WTC11 (cell line): ENCODE measurements around the gene SMIM5. TPM values are rescaled to one million over a fixed set of nuclear protein-coding genes. Genes with fewer than 3 reads are reported as not detected.

Experiments used
- ATAC-seq: fragments of 200-7000 bp; cut with Tn5 transposase; 2 replicates; pipeline ENCODE4 v1.10.0; 2021; ENCODE audit warnings: mild to moderate bottlenecking, moderate library complexity
- CTCF ChIA-PET: fragments of 300-600 bp; sonication (Branson Sonifier 250); formaldehyde crosslinking; loops from one replicate; lab custom pipeline; 2021; ENCODE audit warnings: antibody characterized with exemption; lab: Charles Lee
- POLR2A ChIA-PET: fragments of 350-600 bp; sonication (Branson Sonifier 250); formaldehyde crosslinking; loops from one replicate; lab custom pipeline; 2021; ENCODE audit warnings: antibody characterized with exemption; lab: Charles Lee
- DNase-seq: peaks from one replicate; pipeline ENCODE4 v3.0.0; 2021; ENCODE audit warnings: low spot score
- H3K27ac Mint-ChIP-seq: 2 replicates; pipeline ENCODE4 v1.8.0; 2021; ENCODE audit warnings: mixed read lengths
- H3K27me3 Mint-ChIP-seq: 2 replicates; pipeline ENCODE4 v1.8.0; 2021; ENCODE audit warnings: low read depth, mild to moderate bottlenecking, moderate library complexity, mixed read lengths
- H3K36me3 Mint-ChIP-seq: 2 replicates; pipeline ENCODE4 v1.8.0; 2021; ENCODE audit warnings: mixed read lengths
- H3K4me1 Mint-ChIP-seq: 2 replicates; pipeline ENCODE4 v1.8.0; 2022; ENCODE audit warnings: mixed read lengths
- H3K4me3 Mint-ChIP-seq: 2 replicates; pipeline ENCODE4 v1.8.0; 2021; ENCODE audit warnings: mild to moderate bottlenecking, moderate library complexity, mixed read lengths
- H3K9me3 Mint-ChIP-seq: 2 replicates; pipeline ENCODE4 v1.8.0; 2021; ENCODE audit warnings: mixed read lengths
- ETV6 ChIP-seq: sonication (generic); formaldehyde crosslinking; IDR thresholded peaks from 2 replicates; pipeline ENCODE4 v1.8.1; 2022; ENCODE audit warnings: mild to moderate bottlenecking, missing genetic modification reagents
- FOXJ3 ChIP-seq: sonication (generic); formaldehyde crosslinking; IDR thresholded peaks from 2 replicates; pipeline ENCODE4 v1.9.0; 2021; ENCODE audit warnings: missing genetic modification reagents, mild to moderate bottlenecking, borderline replicate concordance
- GTF2I ChIP-seq: fragments of 250-450 bp; sonication (Bioruptor Pico); conservative IDR thresholded peaks from 2 replicates; pipeline ENCODE4 v1.4.0; 2021; ENCODE audit warnings: mild to moderate bottlenecking
- IRF2 ChIP-seq: sonication (generic); formaldehyde crosslinking; IDR thresholded peaks from 2 replicates; pipeline ENCODE4 v1.8.0; 2022; ENCODE audit warnings: low read depth, missing genetic modification reagents, borderline replicate concordance
- NR2C2 ChIP-seq: sonication (generic); formaldehyde crosslinking; IDR thresholded peaks from 2 replicates; pipeline ENCODE4 v1.8.0; 2022; ENCODE audit warnings: mild to moderate bottlenecking, missing genetic modification reagents
- OVOL2 ChIP-seq: fragments of 250-450 bp; sonication (Bioruptor Pico); IDR thresholded peaks from 2 replicates; pipeline ENCODE4 v1.9.0; 2021; ENCODE audit warnings: mild to moderate bottlenecking, borderline replicate concordance
- USF1 ChIP-seq: sonication (generic); formaldehyde crosslinking; IDR thresholded peaks from 2 replicates; pipeline ENCODE4 v1.8.0; 2022; ENCODE audit warnings: mild to moderate bottlenecking, missing genetic modification reagents
- ZMAT4 ChIP-seq: fragments of 250-450 bp; sonication (Bioruptor Pico); IDR thresholded peaks from 2 replicates; pipeline ENCODE4 v1.9.0; 2021; ENCODE audit warnings: mild to moderate bottlenecking
- ZNF263 ChIP-seq: sonication (generic); formaldehyde crosslinking; IDR thresholded peaks from 2 replicates; pipeline ENCODE4 v1.8.1; 2022; ENCODE audit warnings: low read depth, mild to moderate bottlenecking, moderate library complexity, missing genetic modification reagents
- ZNF396 ChIP-seq: fragments of 250-450 bp; sonication (Bioruptor Pico); IDR thresholded peaks from 2 replicates; pipeline ENCODE4 v1.8.0; 2021; ENCODE audit warnings: mild to moderate bottlenecking, moderate library complexity, borderline replicate concordance
- ZNF423 ChIP-seq: fragments of 250-450 bp; sonication (Bioruptor Pico); IDR thresholded peaks from 2 replicates; pipeline ENCODE4 v2.1.2; 2022; ENCODE audit warnings: mild to moderate bottlenecking, moderate library complexity
- total RNA-seq: library from RNA; stranded (reverse); gene quantifications from 3 replicates; pipeline ENCODE4 v1.2.3, GENCODE V29; 2021
- TF ChIP-seq, protein P1 (sequence below): sonication (generic); formaldehyde crosslinking; IDR thresholded peaks from 2 replicates; pipeline ENCODE4 v1.8.0; 2023; ENCODE audit warnings: missing genetic modification reagents
- TF ChIP-seq, protein P2 (sequence below): sonication (generic); formaldehyde crosslinking; IDR thresholded peaks from 2 replicates; pipeline ENCODE4 v1.8.1; 2023; ENCODE audit warnings: mild to moderate bottlenecking, missing genetic modification reagents
- TF ChIP-seq, protein P3 (sequence below): sonication (generic); formaldehyde crosslinking; IDR thresholded peaks from 2 replicates; pipeline ENCODE4 v1.8.1; 2022; ENCODE audit warnings: missing genetic modification reagents, borderline replicate concordance
- TF ChIP-seq, protein P4 (sequence below): fragments of 250-450 bp; sonication (Bioruptor Pico); IDR thresholded peaks from 2 replicates; pipeline ENCODE4 v1.9.0; 2021; ENCODE audit warnings: mild to moderate bottlenecking
- TF ChIP-seq, protein P5 (sequence below): sonication (generic); formaldehyde crosslinking; IDR thresholded peaks from 2 replicates; pipeline ENCODE4 v1.8.1; 2023; ENCODE audit warnings: mild to moderate bottlenecking, missing genetic modification reagents

The SMIM5 gene
- total RNA-seq, 1 experiment from 2014 or later, result not detected

- TF ChIP-seq, protein P1, sequence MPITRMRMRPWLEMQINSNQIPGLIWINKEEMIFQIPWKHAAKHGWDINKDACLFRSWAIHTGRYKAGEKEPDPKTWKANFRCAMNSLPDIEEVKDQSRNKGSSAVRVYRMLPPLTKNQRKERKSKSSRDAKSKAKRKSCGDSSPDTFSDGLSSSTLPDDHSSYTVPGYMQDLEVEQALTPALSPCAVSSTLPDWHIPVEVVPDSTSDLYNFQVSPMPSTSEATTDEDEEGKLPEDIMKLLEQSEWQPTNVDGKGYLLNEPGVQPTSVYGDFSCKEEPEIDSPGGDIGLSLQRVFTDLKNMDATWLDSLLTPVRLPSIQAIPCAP (CRISPR knock-in tag), result no peak
Observed at GRCh38 chr17:75629157-75629556, 4.1 kb upstream of the SMIM5 start (continued).

- Mint-ChIP-seq H3K27ac (no peak overlapping the region), H3K9me3 (no peaks in the 10 kb centered on the region), H3K36me3 (no peaks in the 10 kb centered on the region), H3K27me3 (no peaks in the 10 kb centered on the region), H3K4me1 (peaks cover 11% of the 10 kb centered on the region), H3K4me3 (no peak overlapping the region)
- ATAC-seq, result no peak
- TF ChIP-seq OVOL2 (CRISPR knock-in tag), result no peak
- TF ChIP-seq, protein P2, sequence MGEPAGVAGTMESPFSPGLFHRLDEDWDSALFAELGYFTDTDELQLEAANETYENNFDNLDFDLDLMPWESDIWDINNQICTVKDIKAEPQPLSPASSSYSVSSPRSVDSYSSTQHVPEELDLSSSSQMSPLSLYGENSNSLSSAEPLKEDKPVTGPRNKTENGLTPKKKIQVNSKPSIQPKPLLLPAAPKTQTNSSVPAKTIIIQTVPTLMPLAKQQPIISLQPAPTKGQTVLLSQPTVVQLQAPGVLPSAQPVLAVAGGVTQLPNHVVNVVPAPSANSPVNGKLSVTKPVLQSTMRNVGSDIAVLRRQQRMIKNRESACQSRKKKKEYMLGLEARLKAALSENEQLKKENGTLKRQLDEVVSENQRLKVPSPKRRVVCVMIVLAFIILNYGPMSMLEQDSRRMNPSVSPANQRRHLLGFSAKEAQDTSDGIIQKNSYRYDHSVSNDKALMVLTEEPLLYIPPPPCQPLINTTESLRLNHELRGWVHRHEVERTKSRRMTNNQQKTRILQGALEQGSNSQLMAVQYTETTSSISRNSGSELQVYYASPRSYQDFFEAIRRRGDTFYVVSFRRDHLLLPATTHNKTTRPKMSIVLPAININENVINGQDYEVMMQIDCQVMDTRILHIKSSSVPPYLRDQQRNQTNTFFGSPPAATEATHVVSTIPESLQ (CRISPR knock-in tag), result no peak
- TF ChIP-seq, protein P3, sequence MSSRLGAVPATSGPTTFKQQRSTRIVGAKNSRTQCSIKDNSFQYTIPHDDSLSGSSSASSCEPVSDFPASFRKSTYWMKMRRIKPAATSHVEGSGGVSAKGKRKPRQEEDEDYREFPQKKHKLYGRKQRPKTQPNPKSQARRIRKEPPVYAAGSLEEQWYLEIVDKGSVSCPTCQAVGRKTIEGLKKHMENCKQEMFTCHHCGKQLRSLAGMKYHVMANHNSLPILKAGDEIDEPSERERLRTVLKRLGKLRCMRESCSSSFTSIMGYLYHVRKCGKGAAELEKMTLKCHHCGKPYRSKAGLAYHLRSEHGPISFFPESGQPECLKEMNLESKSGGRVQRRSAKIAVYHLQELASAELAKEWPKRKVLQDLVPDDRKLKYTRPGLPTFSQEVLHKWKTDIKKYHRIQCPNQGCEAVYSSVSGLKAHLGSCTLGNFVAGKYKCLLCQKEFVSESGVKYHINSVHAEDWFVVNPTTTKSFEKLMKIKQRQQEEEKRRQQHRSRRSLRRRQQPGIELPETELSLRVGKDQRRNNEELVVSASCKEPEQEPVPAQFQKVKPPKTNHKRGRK (CRISPR knock-in tag), result no peak
- no peak for TF ChIP-seq ZNF396 (CRISPR knock-in tag)
- TF ChIP-seq NR2C2 (CRISPR knock-in tag), result no peak
- TF ChIP-seq IRF2 (CRISPR knock-in tag), result no peak
- TF ChIP-seq ZNF263, result no peak
- TF ChIP-seq ZNF423 (CRISPR knock-in tag), result no peak
- TF ChIP-seq FOXJ3 (CRISPR knock-in tag), result no peak
- TF ChIP-seq ZMAT4, result no peak
- TF ChIP-seq USF1 (CRISPR knock-in tag), result no peak
- TF ChIP-seq ETV6 (CRISPR knock-in tag), result no peak
- TF ChIP-seq, protein P4, sequence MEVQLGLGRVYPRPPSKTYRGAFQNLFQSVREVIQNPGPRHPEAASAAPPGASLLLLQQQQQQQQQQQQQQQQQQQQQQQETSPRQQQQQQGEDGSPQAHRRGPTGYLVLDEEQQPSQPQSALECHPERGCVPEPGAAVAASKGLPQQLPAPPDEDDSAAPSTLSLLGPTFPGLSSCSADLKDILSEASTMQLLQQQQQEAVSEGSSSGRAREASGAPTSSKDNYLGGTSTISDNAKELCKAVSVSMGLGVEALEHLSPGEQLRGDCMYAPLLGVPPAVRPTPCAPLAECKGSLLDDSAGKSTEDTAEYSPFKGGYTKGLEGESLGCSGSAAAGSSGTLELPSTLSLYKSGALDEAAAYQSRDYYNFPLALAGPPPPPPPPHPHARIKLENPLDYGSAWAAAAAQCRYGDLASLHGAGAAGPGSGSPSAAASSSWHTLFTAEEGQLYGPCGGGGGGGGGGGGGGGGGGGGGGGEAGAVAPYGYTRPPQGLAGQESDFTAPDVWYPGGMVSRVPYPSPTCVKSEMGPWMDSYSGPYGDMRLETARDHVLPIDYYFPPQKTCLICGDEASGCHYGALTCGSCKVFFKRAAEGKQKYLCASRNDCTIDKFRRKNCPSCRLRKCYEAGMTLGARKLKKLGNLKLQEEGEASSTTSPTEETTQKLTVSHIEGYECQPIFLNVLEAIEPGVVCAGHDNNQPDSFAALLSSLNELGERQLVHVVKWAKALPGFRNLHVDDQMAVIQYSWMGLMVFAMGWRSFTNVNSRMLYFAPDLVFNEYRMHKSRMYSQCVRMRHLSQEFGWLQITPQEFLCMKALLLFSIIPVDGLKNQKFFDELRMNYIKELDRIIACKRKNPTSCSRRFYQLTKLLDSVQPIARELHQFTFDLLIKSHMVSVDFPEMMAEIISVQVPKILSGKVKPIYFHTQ (CRISPR knock-in tag), result no peak
- TF ChIP-seq, protein P5, sequence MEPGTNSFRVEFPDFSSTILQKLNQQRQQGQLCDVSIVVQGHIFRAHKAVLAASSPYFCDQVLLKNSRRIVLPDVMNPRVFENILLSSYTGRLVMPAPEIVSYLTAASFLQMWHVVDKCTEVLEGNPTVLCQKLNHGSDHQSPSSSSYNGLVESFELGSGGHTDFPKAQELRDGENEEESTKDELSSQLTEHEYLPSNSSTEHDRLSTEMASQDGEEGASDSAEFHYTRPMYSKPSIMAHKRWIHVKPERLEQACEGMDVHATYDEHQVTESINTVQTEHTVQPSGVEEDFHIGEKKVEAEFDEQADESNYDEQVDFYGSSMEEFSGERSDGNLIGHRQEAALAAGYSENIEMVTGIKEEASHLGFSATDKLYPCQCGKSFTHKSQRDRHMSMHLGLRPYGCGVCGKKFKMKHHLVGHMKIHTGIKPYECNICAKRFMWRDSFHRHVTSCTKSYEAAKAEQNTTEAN (CRISPR knock-in tag), result no peak
- TF ChIP-seq GTF2I (CRISPR knock-in tag), result no peak
- ChIA-PET CTCF (interaction anchor here (0.6 to 11.9 kb wide), 9 partner anchors 10 to 1894 kb away, joined by 3 to 456 read pairs (median 6); partner anchors contain the start of gene GALK1), POLR2A (no interaction called here)
- no peak for DNase-seq
Observed at GRCh38 chr17:75630071-75630917, 2.9 kb upstream of the SMIM5 start.
